HCT116 (cell line): ENCODE results near the gene SLC25A28. TPM values are rescaled to one million over a fixed set of nuclear protein-coding genes. Genes with fewer than 3 reads are reported as not detected.

Source experiments
- ATAC-seq: fragments of 200-7000 bp; cut with Tn5 transposase; 2 replicates; pipeline ENCODE4 v1.9.1; 2020; ENCODE audit warnings: mild to moderate bottlenecking, moderate library complexity
- BruUV-seq: library from RNA; stranded (reverse); fragments of 400-500 nt; replicated peaks from 2 replicates; lab custom pipeline; 2021; lab: Mats Ljungman, UMichigan
- CTCF ChIA-PET: fragments of 300-600 bp; sonication (Branson Sonifier 250); formaldehyde crosslinking; loops from one replicate; lab custom pipeline; 2021; ENCODE audit warnings: antibody characterized with exemption; lab: Charles Lee
- POLR2A ChIA-PET: fragments of 300-600, 350-600 bp; sonication (Branson Sonifier 250); formaldehyde crosslinking; loops from one replicate; lab custom pipeline; 2021; ENCODE audit warnings: antibody characterized with exemption; lab: Charles Lee
- RAD21 ChIA-PET, 2 experiments: fragments of 300-600 bp; sonication (Branson Sonifier 250); formaldehyde crosslinking; loops; one replicate each; lab custom pipeline; 2023; ENCODE audit warnings: low total read pairs in 2 of 2; ENCODE audit not compliant: uncharacterized antibody in 2 of 2, unreplicated experiment in 2 of 2, low non-redundant PET in 1 of 2; lab: Charles Lee
- DNase-seq: peaks from one replicate; pipeline ENCODE4 v3.0.0-alpha.2; 2010; ENCODE audit warnings: low read depth, low spot score
- H2AFZ ChIP-seq: fragments of 200-600 bp; shearing (Covaris generic), sonication (generic); 2 replicates; pipeline ENCODE4 v1.6.1; 2017; ENCODE audit warnings: low read depth, mixed run types, mixed read lengths, antibody characterized with exemption, low read length; ENCODE audit not compliant: poor library complexity, severe bottlenecking
- H3K27ac ChIP-seq: 2 replicates; pipeline ENCODE4 v1.5.1; 2012; ENCODE audit warnings: low read depth, low read length
- H3K27me3 ChIP-seq: fragments of 200-600 bp; sonication (generic); 2 replicates; pipeline ENCODE4 v1.6.1; 2016; ENCODE audit warnings: mixed run types, low read length, mixed read lengths; ENCODE audit not compliant: insufficient read depth
- H3K36me3 ChIP-seq, 2 experiments: fragments of 200-500 bp in 1 of 2; fragments of 200-600 bp in 1 of 2; sonication (Bioruptor generic) in 1 of 2; sonication (generic) in 1 of 2; 2 replicates each; pipeline versions ENCODE4 v1.5.1 to v1.6.1; 2014 to 2016; ENCODE audit warnings: low read length in 2 of 2, inconsistent platforms in 1 of 2, mixed read lengths in 1 of 2, mixed run types in 1 of 2; ENCODE audit not compliant: insufficient read depth in 2 of 2, control insufficient read depth in 1 of 2
- H3K4me1 ChIP-seq, 2 experiments: fragments of 200-600 bp in 1 of 2; sonication (generic) in 1 of 2; 2 replicates each; pipeline versions ENCODE4 v1.5.1 to v1.6.1; 2012 to 2017; ENCODE audit warnings: low read length in 2 of 2, inconsistent platforms in 1 of 2, mild to moderate bottlenecking in 1 of 2, mixed read lengths in 1 of 2, mixed run types in 1 of 2, moderate library complexity in 1 of 2; ENCODE audit not compliant: insufficient read depth in 2 of 2, control insufficient read depth in 1 of 2
- H3K4me2 ChIP-seq: fragments of 200-600 bp; sonication (generic); 2 replicates; pipeline ENCODE4 v1.6.1; 2017; ENCODE audit warnings: mixed run types, low read length, mixed read lengths
- H3K4me3 ChIP-seq, 2 experiments: fragments of 200-600 bp in 1 of 2; sonication (generic) in 1 of 2; replicated peaks in 1 of 2; 2 replicates each; pipeline ENCODE4 v1.5.1; 2011 to 2016; ENCODE audit warnings: low read length in 2 of 2, control low read depth in 1 of 2, low read depth in 1 of 2, mild to moderate bottlenecking in 1 of 2, mixed read lengths in 1 of 2, mixed run types in 1 of 2
- H3K79me2 ChIP-seq: fragments of 200-600 bp; sonication (generic); 2 replicates; pipeline ENCODE4 v1.6.1; 2017; ENCODE audit warnings: mild to moderate bottlenecking, mixed run types, low read length, moderate library complexity, mixed read lengths; ENCODE audit not compliant: insufficient read depth
- H3K9ac ChIP-seq: fragments of 200-600 bp; sonication (generic); 2 replicates; pipeline ENCODE4 v1.6.1; 2016; ENCODE audit warnings: low read length, mixed read lengths
- H3K9me2 ChIP-seq: fragments of 200-600 bp; sonication (generic), shearing (Covaris generic); 2 replicates; pipeline ENCODE4 v1.6.1; 2017; ENCODE audit warnings: mixed run types, mild to moderate bottlenecking, moderate library complexity; ENCODE audit not compliant: insufficient read depth
- H3K9me3 ChIP-seq, 2 experiments: fragments of 200-500 bp in 1 of 2; fragments of 200-600 bp in 1 of 2; sonication (Bioruptor generic) in 1 of 2; sonication (generic) in 1 of 2; 2 replicates each; pipeline ENCODE4 v1.6.1; 2014 to 2017; ENCODE audit warnings: low read length in 2 of 2, mixed read lengths in 2 of 2, inconsistent platforms in 1 of 2, low read depth in 1 of 2, mild to moderate bottlenecking in 1 of 2, mixed run types in 1 of 2, moderate library complexity in 1 of 2; ENCODE audit not compliant: control insufficient read depth in 1 of 2, insufficient read depth in 1 of 2
- H4K20me1 ChIP-seq: fragments of 200-600 bp; sonication (generic), shearing (Covaris generic); 2 replicates; pipeline ENCODE4 v1.6.1; 2017; ENCODE audit warnings: mixed run types, mild to moderate bottlenecking, moderate library complexity; ENCODE audit not compliant: insufficient read depth
- CEBPB ChIP-seq: IDR thresholded peaks from 2 replicates; pipeline ENCODE4 v1.6.1; 2012; ENCODE audit warnings: low read depth
- EGR1 ChIP-seq: IDR thresholded peaks from 2 replicates; pipeline ENCODE4 v1.6.1; 2012; ENCODE audit warnings: low read depth
- ELF1 ChIP-seq: IDR thresholded peaks from 2 replicates; pipeline ENCODE4 v1.6.1; 2012; ENCODE audit warnings: low read depth, borderline replicate concordance
- EZH2 ChIP-seq: fragments of 200-600 bp; sonication (generic); IDR thresholded peaks from 2 replicates; pipeline ENCODE4 v1.6.1; 2017; ENCODE audit warnings: antibody characterized with exemption, mixed run types
- EZH2phosphoT487 ChIP-seq: fragments of 200-600 bp; IDR thresholded peaks from 2 replicates; pipeline ENCODE4 v1.6.1; 2018; ENCODE audit warnings: antibody characterized with exemption, borderline replicate concordance
- FOSL1 ChIP-seq: IDR thresholded peaks from 2 replicates; pipeline ENCODE4 v1.6.1; 2012; ENCODE audit warnings: low read depth
- JUND ChIP-seq: IDR thresholded peaks from 2 replicates; pipeline ENCODE4 v1.6.1; 2012
- POLR2A ChIP-seq: IDR thresholded peaks from 2 replicates; pipeline ENCODE4 v1.7.0; 2011; ENCODE audit warnings: borderline replicate concordance; ENCODE audit not compliant: insufficient read depth, insufficient read length; ENCODE audit errors: extremely low read depth
- POLR2AphosphoS5 ChIP-seq: IDR thresholded peaks from 2 replicates; pipeline ENCODE4 v1.6.1; 2011; ENCODE audit warnings: mild to moderate bottlenecking, low read depth, low read length, moderate library complexity
- RAD21 ChIP-seq: IDR thresholded peaks from 2 replicates; pipeline ENCODE4 v1.6.1; 2012; ENCODE audit warnings: low read depth, mild to moderate bottlenecking
- SIN3A ChIP-seq: IDR thresholded peaks from 2 replicates; pipeline ENCODE4 v1.6.1; 2012; ENCODE audit warnings: low read depth
- SP1 ChIP-seq: IDR thresholded peaks from 2 replicates; pipeline ENCODE4 v1.6.1; 2012; ENCODE audit warnings: low read depth
- SRF ChIP-seq: IDR thresholded peaks from 2 replicates; pipeline ENCODE4 v1.6.1; 2012; ENCODE audit warnings: low read depth
- TCF7L2 ChIP-seq: IDR thresholded peaks from 2 replicates; pipeline ENCODE4 v1.7.0; 2011; ENCODE audit warnings: borderline replicate concordance, inconsistent platforms; ENCODE audit not compliant: insufficient read depth, insufficient read length; ENCODE audit errors: extremely low read depth
- YY1 ChIP-seq: IDR thresholded peaks from 2 replicates; pipeline ENCODE4 v1.6.1; 2011; ENCODE audit warnings: low read length, low read depth, moderate library complexity, mild to moderate bottlenecking; ENCODE audit not compliant: insufficient replicate concordance; ENCODE audit errors: extremely low read depth
- ZFX ChIP-seq: fragments of 450-650 bp; IDR thresholded peaks from 2 replicates; pipeline ENCODE4 v1.6.1; 2017
- intact Hi-C: fragments of 100-400 bp; cut with micrococcal nuclease; formaldehyde crosslinking; loops from 2 replicates; pipeline ENCODE4 v1.10.0; 2022
- total RNA-seq: library from RNA; stranded (reverse); gene quantifications from one replicate; pipeline ENCODE4 v1.2.1, GENCODE V29; 2021; ENCODE audit not compliant: unreplicated experiment
- TF ChIP-seq, protein P1 (sequence below): IDR thresholded peaks from 2 replicates; pipeline ENCODE4 v1.6.1; 2012
- TF ChIP-seq, protein P2 (sequence below): IDR thresholded peaks from 2 replicates; pipeline ENCODE4 v1.6.1; 2011; ENCODE audit warnings: mild to moderate bottlenecking, low read length, moderate library complexity; ENCODE audit not compliant: insufficient replicate concordance; ENCODE audit errors: extremely low read depth

Gene SLC25A28
- total RNA-seq, 1 experiment from 2014 or later: 59.5 TPM

DNA sequence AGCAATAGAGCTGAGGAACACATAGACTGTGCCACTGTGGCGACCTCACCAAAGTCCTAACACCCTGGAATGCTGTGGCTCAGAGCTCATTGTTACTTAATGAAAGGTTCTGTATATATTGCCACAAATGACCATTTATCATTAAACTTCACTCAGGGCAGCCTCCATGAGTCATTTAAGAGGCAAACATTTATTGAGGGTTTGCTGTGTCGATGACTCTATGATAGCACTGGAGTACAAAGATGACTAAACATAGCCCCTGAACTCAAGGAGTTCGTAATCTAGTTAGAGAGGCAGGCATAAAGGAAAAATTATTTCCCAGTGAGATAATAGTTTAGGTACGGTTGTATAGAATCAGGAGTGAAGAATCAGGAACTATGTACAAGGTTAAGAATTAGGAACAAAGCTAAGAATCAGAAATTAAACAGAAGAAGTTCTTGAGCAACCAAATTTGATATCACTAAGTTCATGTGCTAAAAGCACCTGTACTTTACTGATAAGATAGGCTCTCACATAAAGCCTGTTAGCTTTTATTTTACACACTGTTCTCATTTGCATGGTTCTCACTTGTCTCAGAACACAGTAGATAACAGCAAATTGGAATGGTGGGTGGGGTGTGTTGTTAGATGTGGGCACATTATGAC lies 47.0 kb upstream of the SLC25A28 start:
- H3K9me2 ChIP-seq: no peaks in the 10 kb centered on the region
- no peak overlapping the region for H2AFZ ChIP-seq
- peaks cover 0 to 12% of the 10 kb centered on the region in 2 experiments; a peak in 3 of 4 replicates for H3K36me3 ChIP-seq
- TF ChIP-seq FOSL1 (peak; percentile 36; the same call in 1 of the 2 replicates), SP1 (peak; percentile 39; the same call in 1 of the 2 replicates), ZFX (no peak), JUND (peak; percentile 45)
- POLR2A ChIA-PET: interaction anchor here (1.0 kb wide), 1 partner anchor 8 kb away, joined by 4 read pairs; the partner anchor contains the start of gene ENTPD7
- no peaks in the 10 kb centered on the region for H3K79me2 ChIP-seq
- H3K4me3 ChIP-seq: no peak overlapping the region
- CTCF ChIA-PET: no interaction called here
- H3K9me3 ChIP-seq: no peaks in the 10 kb centered on the region
- H4K20me1 ChIP-seq: no peaks in the 10 kb centered on the region
- DNase-seq (peak; percentile 54), ATAC-seq (peak; percentile 89)
- peaks cover 6 to 14% of the 10 kb centered on the region in 2 experiments; a peak in 3 of 4 replicates for H3K4me1 ChIP-seq
- peak overlapping the region; percentile 47 for H3K4me2 ChIP-seq
- H3K27me3 ChIP-seq: no peaks in the 10 kb centered on the region
- no TSS peak for BruUV-seq
- H3K9ac ChIP-seq: no peak overlapping the region
- peak overlapping the region; percentile 20; the same call in 1 of the 2 replicates for H3K27ac ChIP-seq
- RAD21 ChIA-PET: no interaction called here
- intact Hi-C loops: no loop called here

DNA sequence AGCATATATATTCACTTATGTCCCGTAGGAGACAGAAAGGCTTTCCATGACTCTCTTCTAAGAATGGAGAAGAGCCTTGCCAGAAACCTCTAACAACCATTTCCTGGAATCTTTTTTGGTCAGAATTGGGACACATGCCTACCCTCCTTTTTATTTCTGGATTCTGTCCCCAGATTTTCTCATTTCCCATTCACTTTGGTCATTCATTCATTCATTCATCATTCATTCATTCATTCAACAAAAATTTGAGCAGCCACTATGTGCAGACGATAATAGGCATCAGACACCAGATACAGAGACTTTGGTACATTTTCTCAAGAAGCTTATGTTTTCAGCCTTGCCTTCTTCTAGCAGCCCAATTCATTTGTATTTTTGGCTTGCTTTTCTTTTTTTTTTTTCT lies 45.1 kb upstream of the SLC25A28 start:
- ChIA-PET POLR2A (interaction anchor here (0.7 kb wide), 1 partner anchor 101 kb away, joined by 3 read pairs; no protein-coding TSS in a partner anchor), CTCF (interaction anchor here (1.3 kb wide), 1 partner anchor 46 kb away, joined by 3 read pairs; no protein-coding TSS in a partner anchor)
- no TSS peak for BruUV-seq

More for the DNA sequence above, 45.1 kb upstream of the SLC25A28 start:
- no peaks in the 10 kb centered on the region for H3K27me3 ChIP-seq
- no peak overlapping the region for H2AFZ ChIP-seq
- RAD21 ChIA-PET: no interaction called here
- no peak overlapping the region for H3K27ac ChIP-seq
- H4K20me1 ChIP-seq: no peaks in the 10 kb centered on the region
- DNase-seq: no peak
- peaks cover 6 to 28% of the 10 kb centered on the region in 2 experiments; a peak in 3 of 4 replicates for H3K4me1 ChIP-seq
- 0 out of 2 replicates have a peak, but pooled peaks cover 2% of the 10 kb centered on the region for H3K79me2 ChIP-seq
- ATAC-seq: no peak
- H3K9me2 ChIP-seq: no peaks in the 10 kb centered on the region
- H3K9ac ChIP-seq: no peak overlapping the region
- TF ChIP-seq POLR2AphosphoS5 (no peak), SRF (no peak), EGR1 (no peak), SP1 (no peak), JUND (no peak), SIN3A (no peak), EZH2phosphoT487 (no peak), YY1 (no peak), EZH2 (no peak), CEBPB (no peak), POLR2A (no peak), TCF7L2 (no peak), ZFX (no peak), RAD21 (no peak), ELF1 (no peak)
- TF ChIP-seq, protein P1, sequence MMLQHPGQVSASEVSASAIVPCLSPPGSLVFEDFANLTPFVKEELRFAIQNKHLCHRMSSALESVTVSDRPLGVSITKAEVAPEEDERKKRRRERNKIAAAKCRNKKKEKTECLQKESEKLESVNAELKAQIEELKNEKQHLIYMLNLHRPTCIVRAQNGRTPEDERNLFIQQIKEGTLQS: no peak
- TF ChIP-seq, protein P2, sequence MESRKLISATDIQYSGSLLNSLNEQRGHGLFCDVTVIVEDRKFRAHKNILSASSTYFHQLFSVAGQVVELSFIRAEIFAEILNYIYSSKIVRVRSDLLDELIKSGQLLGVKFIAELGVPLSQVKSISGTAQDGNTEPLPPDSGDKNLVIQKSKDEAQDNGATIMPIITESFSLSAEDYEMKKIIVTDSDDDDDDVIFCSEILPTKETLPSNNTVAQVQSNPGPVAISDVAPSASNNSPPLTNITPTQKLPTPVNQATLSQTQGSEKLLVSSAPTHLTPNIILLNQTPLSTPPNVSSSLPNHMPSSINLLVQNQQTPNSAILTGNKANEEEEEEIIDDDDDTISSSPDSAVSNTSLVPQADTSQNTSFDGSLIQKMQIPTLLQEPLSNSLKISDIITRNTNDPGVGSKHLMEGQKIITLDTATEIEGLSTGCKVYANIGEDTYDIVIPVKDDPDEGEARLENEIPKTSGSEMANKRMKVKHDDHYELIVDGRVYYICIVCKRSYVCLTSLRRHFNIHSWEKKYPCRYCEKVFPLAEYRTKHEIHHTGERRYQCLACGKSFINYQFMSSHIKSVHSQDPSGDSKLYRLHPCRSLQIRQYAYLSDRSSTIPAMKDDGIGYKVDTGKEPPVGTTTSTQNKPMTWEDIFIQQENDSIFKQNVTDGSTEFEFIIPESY: no peak
- TF ChIP-seq, all 23 proteins: peak for 0
- intact Hi-C loops: no loop called here
- Histone ChIP-seq H3K4me2 (no peak overlapping the region), H3K9me3 (no peaks in the 10 kb centered on the region), H3K4me3 (no peak overlapping the region), H3K36me3 (peaks cover 4 to 10% of the 10 kb centered on the region in 2 experiments; a peak in 3 of 4 replicates)
